Parathyroid adenoma (tissue), 2 donors: ENCODE data around the gene JADE1.

Experiments
- H2AFZ ChIP-seq: fragments of 300-600 bp; sonication (generic); one replicate; pipeline ENCODE4 v1.7.0; 2017; ENCODE audit warnings: antibody characterized with exemption, mild to moderate bottlenecking
- H3K27ac ChIP-seq: fragments of 300-600 bp; sonication (generic); one replicate; pipeline ENCODE4 v1.7.0; 2017
- H3K27me3 ChIP-seq: fragments of 300-600 bp; sonication (generic); one replicate; pipeline ENCODE4 v1.7.0; 2017; ENCODE audit warnings: low read length; ENCODE audit not compliant: control insufficient read depth, insufficient read depth
- H3K36me3 ChIP-seq: fragments of 300-600 bp; sonication (generic); one replicate; pipeline ENCODE4 v1.7.0; 2017; ENCODE audit warnings: low read length; ENCODE audit not compliant: control insufficient read depth, insufficient read depth
- H3K4me1 ChIP-seq: fragments of 300-600 bp; sonication (generic); one replicate; pipeline ENCODE4 v1.7.0; 2017; ENCODE audit warnings: control low read depth
- H3K4me2 ChIP-seq: fragments of 300-600 bp; sonication (generic); one replicate; pipeline ENCODE4 v1.7.0; 2017; ENCODE audit warnings: low read length
- H3K4me3 ChIP-seq: fragments of 300-600 bp; sonication (generic); one replicate; pipeline ENCODE4 v1.7.0; 2017; ENCODE audit warnings: low read depth, low read length
- H3K79me2 ChIP-seq: fragments of 300-600 bp; sonication (generic); one replicate; pipeline ENCODE4 v1.7.0; 2017; ENCODE audit warnings: control low read depth
- H3K9ac ChIP-seq: fragments of 300-600 bp; sonication (generic); one replicate; pipeline ENCODE4 v1.7.0; 2017; ENCODE audit warnings: mild to moderate bottlenecking
- H3K9me3 ChIP-seq: fragments of 300-600 bp; sonication (generic); one replicate; pipeline ENCODE4 v1.7.0; 2017; ENCODE audit warnings: low read length; ENCODE audit not compliant: control insufficient read depth
- TF ChIP-seq, protein P1 (sequence below): fragments of 300-600 bp; sonication (generic); IDR thresholded peaks from one replicate; pipeline ENCODE4 v1.7.0; 2017; ENCODE audit warnings: antibody characterized with exemption, mild to moderate bottlenecking
- donor health status: primary hyperparathyroidism.

JADE1 gene

DNA sequence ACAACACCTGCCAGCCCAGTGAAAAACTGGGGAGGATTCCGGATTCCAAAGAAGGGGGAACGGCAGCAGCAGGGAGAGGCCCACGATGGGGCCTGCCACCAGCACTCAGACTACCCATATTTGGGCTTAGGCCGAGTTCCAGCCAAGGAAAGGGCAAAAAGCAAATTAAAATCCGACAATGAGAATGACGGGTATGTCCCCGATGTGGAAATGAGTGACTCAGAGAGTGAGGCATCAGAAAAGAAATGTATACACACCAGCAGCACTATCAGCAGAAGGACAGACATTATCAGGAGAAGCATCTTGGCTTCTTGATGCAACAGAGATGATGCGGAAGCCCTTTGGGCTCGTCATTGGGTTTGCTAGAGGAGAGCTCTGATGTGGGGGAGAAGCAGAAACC is 62.4 kb downstream of the JADE1 start:
- no peaks in the 10 kb centered on the region for H3K9me3 ChIP-seq
- TF ChIP-seq, protein P1, sequence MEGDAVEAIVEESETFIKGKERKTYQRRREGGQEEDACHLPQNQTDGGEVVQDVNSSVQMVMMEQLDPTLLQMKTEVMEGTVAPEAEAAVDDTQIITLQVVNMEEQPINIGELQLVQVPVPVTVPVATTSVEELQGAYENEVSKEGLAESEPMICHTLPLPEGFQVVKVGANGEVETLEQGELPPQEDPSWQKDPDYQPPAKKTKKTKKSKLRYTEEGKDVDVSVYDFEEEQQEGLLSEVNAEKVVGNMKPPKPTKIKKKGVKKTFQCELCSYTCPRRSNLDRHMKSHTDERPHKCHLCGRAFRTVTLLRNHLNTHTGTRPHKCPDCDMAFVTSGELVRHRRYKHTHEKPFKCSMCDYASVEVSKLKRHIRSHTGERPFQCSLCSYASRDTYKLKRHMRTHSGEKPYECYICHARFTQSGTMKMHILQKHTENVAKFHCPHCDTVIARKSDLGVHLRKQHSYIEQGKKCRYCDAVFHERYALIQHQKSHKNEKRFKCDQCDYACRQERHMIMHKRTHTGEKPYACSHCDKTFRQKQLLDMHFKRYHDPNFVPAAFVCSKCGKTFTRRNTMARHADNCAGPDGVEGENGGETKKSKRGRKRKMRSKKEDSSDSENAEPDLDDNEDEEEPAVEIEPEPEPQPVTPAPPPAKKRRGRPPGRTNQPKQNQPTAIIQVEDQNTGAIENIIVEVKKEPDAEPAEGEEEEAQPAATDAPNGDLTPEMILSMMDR: no peak
- no peaks in the 10 kb centered on the region for H3K36me3 ChIP-seq
- no peak overlapping the region for H3K9ac ChIP-seq
- no peak overlapping the region for H3K4me2 ChIP-seq
- H3K27ac ChIP-seq: no peak overlapping the region
- H3K4me1 ChIP-seq: no peaks in the 10 kb centered on the region
- no peaks in the 10 kb centered on the region for H3K27me3 ChIP-seq
- H3K79me2 ChIP-seq: no peaks in the 10 kb centered on the region
- H2AFZ ChIP-seq: no peak overlapping the region
- H3K4me3 ChIP-seq: no peak overlapping the region

DNA sequence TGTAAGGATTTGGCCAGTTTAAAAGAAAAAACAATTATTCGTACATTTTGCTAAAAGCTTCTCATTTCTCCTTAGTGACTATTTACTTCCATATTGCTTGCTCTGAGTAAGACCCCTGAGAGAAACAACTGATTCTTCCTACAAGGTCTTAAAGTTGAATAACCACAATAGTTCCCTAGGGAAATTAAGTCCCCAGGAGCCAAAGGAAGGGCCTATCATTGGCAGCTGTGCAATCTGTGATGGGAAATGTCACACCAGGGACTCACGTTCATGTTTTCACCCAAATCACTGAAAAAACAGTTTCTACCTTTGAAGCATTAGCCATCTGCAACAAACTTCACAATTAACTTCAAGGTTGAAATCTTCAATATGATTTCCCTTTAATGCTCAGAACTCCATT is 66.7 kb downstream of the JADE1 start:
- Histone ChIP-seq H2AFZ (no peak overlapping the region), H3K36me3 (no peaks in the 10 kb centered on the region), H3K4me1 (no peaks in the 10 kb centered on the region), H3K9me3 (no peaks in the 10 kb centered on the region), H3K9ac (no peak overlapping the region), H3K27me3 (no peaks in the 10 kb centered on the region), H3K4me2 (no peak overlapping the region), H3K79me2 (no peaks in the 10 kb centered on the region), H3K27ac (no peak overlapping the region), H3K4me3 (no peak overlapping the region)
- TF ChIP-seq, protein P1: no peak

DNA sequence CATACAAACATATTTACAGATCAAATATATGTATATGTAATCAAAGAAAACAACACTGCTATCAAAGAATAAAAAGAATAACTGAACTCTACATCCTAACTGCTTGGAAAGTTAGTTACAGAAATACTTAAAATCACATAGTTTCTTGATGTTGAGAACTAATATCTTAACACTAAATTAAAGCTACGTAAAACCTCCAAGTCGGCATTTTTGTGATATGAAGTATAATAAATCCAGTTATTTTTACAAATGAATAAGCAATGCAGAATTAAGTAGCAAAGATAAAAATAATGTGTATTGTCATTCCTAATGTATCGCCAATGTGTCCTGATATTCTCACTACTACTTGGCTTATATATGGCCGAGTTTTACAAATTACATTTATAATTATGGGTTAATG is 68.4 kb downstream of the JADE1 start:
- H2AFZ ChIP-seq: no peak overlapping the region
- no peaks in the 10 kb centered on the region for H3K36me3 ChIP-seq
- no peaks in the 10 kb centered on the region for H3K79me2 ChIP-seq
- H3K4me1 ChIP-seq: no peaks in the 10 kb centered on the region
- TF ChIP-seq, protein P1: no peak
- H3K4me3 ChIP-seq: no peak overlapping the region
- H3K9ac ChIP-seq: no peak overlapping the region
- no peak overlapping the region for H3K4me2 ChIP-seq
- H3K27ac ChIP-seq: no peak overlapping the region
- H3K9me3 ChIP-seq: no peaks in the 10 kb centered on the region
- H3K27me3 ChIP-seq: no peaks in the 10 kb centered on the region

DNA sequence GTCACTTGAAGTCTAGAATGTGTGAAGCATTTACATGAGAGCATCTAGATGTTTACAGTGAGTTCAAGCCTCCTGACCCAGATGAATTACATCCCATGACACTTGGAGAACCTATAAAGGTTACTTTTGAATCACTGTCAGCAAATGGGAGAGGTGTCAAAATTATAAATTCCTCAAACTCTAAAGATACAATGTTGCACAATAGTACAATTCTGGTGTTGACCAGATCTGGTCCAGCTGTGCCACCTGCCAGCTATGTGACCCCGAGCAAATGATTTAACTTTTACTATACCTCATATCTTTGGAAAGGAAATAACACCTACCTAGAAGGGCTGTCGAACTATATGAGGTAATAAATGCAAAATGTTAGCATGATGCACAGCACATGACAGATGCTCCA is 69.8 kb downstream of the JADE1 start:
- Histone ChIP-seq H3K36me3 (no peaks in the 10 kb centered on the region), H3K4me2 (no peak overlapping the region), H3K4me3 (no peak overlapping the region), H3K79me2 (no peaks in the 10 kb centered on the region), H3K9me3 (no peaks in the 10 kb centered on the region), H3K27me3 (no peaks in the 10 kb centered on the region), H3K27ac (no peak overlapping the region), H2AFZ (no peak overlapping the region), H3K4me1 (no peaks in the 10 kb centered on the region), H3K9ac (no peak overlapping the region)
- TF ChIP-seq, protein P1: no peak

DNA sequence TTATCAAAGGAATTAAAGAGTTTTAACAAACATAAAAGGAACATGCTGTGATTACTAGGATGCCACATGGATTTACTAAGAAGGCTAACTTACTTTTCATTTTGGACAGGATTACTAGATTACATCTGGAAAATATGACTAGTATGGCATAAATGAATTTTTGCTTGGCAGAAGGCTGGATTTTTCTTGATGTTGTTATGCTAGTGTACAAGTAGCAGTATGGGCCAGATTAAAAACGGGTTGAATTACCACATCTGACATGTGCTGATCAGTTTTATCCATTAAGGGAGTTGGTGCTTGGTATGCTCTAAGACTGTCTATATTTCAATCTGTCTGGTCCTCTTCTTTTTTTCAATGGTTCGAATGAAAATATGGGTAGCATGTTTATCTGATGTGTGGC is 70.5 kb downstream of the JADE1 start:
- no peaks in the 10 kb centered on the region for H3K79me2 ChIP-seq
- no peak overlapping the region for H3K4me3 ChIP-seq
- no peaks in the 10 kb centered on the region for H3K36me3 ChIP-seq
- H3K9ac ChIP-seq: no peak overlapping the region
- TF ChIP-seq, protein P1: no peak
- no peak overlapping the region for H3K4me2 ChIP-seq
- no peaks in the 10 kb centered on the region for H3K27me3 ChIP-seq
- no peak overlapping the region for H3K27ac ChIP-seq
- H3K9me3 ChIP-seq: no peaks in the 10 kb centered on the region
- H3K4me1 ChIP-seq: no peaks in the 10 kb centered on the region
- no peak overlapping the region for H2AFZ ChIP-seq
